ENCODE data around the gene KSR1. TPM values are rescaled to one million over a fixed set of nuclear protein-coding genes. Genes with fewer than 3 reads are reported as not detected.

Gene KSR1
- total RNA-seq, 1 donor from 2014 or later = 8.3 TPM

DNA sequence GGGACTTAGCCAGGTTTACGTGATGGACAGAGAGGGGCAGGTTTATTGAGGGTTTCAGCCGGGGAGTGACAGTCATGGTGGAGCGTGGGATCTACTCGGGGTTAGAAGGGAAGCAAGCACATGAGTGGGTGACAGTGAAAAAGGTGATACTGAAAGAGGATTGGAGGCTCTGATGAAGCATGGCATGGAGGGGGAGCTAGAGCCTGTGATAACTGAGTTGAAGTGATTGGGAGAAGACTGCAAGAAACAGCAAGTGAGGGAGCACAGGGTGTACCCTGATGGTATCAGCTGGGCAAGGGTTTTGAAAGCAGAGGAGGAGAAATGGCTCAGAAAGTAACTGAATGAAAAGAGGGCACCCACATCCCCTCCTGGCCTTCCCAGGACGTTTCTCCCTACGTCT lies 6.7 kb upstream of the KSR1 start:
- DNase-seq (no peak), ATAC-seq (ENCODE audit: poor library complexity) (no peak)
- intact Hi-C loops (cut with DNase I) = no loop called here

DNA sequence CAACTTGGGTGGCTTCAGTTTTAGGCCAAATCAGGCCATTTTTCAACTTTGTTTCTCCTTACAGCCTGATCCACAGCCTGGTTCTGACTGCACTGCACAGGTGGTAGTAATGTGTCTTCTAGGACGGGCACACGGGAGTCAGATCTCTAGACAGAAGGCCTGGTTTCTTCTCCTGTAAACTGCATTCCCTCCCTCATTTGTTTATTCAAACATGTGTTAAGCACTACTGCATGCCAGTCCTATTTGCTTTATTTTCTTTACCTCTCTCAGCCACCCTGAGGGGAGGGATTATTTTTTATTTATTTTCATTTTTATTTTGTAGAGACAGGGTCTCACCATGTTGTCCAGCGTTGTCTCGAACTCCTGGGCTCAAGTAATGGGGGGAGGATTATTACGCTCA lies 6.3 kb upstream of the KSR1 start:
- ATAC-seq (ENCODE audit: poor library complexity) = no peak
- no peak for DNase-seq
- intact Hi-C loops (cut with DNase I) = loop anchor here (10.0 kb wide), 1 partner anchor 215 kb away; no protein-coding TSS in a partner anchor

DNA sequence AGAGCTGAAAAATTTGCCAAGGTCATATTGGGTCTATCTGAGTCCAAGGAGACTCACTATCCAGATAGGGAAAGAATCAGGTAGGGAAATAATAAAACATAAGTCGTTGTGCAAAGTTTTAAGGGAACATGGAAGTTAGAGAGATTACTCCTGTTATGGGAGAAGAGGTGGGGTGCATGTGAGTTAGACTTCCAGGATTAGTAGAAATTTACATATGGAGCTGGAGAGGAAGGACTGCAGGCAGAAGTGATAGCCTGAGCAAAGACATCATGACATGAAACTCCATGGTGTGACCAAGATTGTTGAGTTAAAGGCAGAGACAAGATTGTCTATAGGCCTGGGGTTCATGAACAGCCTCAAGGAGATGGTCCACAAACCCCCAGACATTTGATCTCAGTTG lies 5.8 kb upstream of the KSR1 start:
- DNase-seq (no peak), ATAC-seq (ENCODE audit: poor library complexity) (no peak)
- intact Hi-C loops (cut with DNase I) = loop anchor here (10.0 kb wide), 1 partner anchor 216 kb away; no protein-coding TSS in a partner anchor

DNA sequence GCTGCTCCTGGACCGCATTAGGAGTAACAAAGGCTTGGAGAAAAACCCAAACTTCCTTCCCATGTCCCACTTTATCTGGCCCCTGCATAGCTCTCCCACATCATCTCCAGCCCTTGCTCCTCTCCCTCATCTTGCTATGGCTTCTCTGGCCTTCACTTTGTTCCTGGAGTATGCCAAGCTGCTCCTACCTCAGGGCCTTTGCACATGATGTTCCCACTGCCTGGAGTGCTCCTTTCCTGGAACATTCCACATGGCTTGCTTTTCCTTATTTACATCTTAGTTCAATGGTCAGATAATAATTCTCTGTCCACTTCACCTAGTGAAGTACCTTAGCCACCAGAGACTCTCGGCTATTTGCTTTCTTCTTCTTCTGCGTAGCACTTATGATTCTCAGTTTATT lies 4.3 kb upstream of the KSR1 start:
- ATAC-seq (ENCODE audit: poor library complexity) (no peak), DNase-seq (no peak)
- intact Hi-C loops (cut with DNase I) = loop anchor here (10.0 kb wide), 1 partner anchor 217 kb away; no protein-coding TSS in a partner anchor

DNA sequence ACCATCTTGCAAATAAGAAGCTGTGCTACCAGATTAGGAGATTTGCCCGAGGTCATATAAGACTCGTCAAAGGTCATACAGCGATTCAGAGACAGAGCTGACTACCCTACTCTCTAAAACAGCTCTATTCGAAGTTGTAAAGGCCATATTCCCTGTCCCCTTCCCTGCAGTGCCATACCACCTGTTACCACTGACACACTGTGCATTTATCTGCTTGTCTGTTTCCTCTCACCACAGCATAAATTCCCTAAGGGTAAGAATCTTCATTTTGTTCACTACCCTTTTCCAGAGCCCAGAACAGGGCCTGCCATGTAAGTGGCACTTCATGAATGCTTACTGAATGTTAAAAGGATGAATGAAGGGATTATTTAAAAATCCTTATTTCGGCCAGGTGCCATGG lies 3.4 kb upstream of the KSR1 start:
- ATAC-seq (ENCODE audit: poor library complexity) = no peak
- intact Hi-C loops (cut with DNase I) = loop anchor here (10.0 kb wide), 1 partner anchor 218 kb away; no protein-coding TSS in a partner anchor

DNA sequence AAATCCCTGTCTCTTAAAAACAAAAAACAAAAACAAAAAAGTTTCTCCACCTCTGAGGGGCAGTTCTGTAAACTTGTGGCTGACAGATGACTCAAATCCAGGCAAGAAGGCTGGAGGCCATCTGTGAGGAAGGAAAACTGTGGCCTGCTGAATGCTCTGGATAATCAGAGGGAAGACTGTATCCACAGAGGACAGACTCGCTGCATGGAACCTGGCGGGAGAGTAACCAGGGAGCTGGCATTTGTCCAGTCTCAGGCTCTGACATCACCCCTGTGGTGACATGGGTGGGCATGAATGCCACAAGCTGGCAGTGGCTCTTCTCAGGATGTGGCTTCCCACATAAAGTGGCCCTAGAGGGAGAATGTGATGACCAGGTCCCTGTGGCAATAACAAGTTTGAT lies 2.8 kb upstream of the KSR1 start:
- DNase-seq (no peak), ATAC-seq (ENCODE audit: poor library complexity) (no peak)
- intact Hi-C loops (cut with DNase I) = loop anchor here (10.0 kb wide), 1 partner anchor 219 kb away; no protein-coding TSS in a partner anchor

More for the DNA sequence above, 3.4 kb upstream of the KSR1 start:
- no peak for DNase-seq

DNA sequence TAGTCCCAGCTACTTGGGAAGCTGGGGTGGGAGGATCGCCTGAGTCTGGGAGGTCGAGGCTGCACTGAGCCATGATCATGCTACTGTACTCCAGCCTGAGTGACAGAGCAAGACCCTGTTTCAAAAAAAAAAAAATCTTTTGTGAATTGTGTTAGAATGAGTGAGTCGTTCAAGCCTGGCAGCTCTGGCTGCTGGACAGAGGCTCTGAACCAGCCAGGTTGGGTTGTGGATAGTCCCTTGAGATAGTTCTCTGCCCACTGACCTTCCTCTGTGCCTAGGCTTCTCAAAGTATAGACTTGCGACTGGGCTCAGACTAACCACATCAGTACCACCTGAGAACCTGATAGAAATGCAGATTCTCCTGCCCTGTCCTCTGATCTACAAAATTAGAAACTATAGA lies 2.2 kb upstream of the KSR1 start:
- ATAC-seq (ENCODE audit: poor library complexity) = no peak
- intact Hi-C loops (cut with DNase I) = loop anchor here (10.0 kb wide), 1 partner anchor 219 kb away; no protein-coding TSS in a partner anchor
- DNase-seq = no peak

DNA sequence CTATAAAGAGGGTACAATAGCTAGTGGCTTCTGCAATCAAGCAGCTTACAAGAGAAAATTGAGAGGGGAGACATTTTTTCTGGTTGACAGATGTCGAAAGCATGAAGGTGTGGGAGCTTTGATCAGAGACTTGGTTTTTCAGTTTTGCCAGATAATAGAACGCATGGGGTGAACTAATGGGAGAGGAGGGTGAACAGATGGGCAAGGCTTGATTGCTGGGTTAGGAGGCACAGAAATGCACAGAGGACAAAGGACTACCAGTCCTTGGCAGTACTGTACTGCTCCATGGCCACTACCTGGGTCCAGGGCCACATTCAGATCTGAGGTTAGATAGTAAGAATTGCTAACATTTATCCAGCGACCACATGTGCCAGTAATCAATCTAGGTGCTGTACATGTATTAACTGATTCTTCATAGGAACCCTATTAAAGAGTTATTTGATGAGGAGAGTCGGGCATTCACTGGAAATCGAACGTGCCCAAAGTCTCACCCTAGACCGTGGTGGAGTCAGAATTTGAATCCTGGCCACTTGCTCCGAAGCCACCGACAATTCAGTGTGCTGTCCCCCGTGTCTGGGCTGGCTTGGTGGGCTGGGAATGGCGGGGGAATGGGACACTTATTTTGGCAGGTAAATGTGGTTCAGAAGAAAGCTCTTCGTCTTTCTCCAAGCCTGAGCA lies 873 bp upstream of the KSR1 start:
- DNase-seq = no peak
- intact Hi-C loops (cut with DNase I) = loop anchor here (5.0 to 10.0 kb wide), 3 partner anchors 107 to 221 kb away; no protein-coding TSS in a partner anchor
- no peak for ATAC-seq (ENCODE audit: poor library complexity)

DNA sequence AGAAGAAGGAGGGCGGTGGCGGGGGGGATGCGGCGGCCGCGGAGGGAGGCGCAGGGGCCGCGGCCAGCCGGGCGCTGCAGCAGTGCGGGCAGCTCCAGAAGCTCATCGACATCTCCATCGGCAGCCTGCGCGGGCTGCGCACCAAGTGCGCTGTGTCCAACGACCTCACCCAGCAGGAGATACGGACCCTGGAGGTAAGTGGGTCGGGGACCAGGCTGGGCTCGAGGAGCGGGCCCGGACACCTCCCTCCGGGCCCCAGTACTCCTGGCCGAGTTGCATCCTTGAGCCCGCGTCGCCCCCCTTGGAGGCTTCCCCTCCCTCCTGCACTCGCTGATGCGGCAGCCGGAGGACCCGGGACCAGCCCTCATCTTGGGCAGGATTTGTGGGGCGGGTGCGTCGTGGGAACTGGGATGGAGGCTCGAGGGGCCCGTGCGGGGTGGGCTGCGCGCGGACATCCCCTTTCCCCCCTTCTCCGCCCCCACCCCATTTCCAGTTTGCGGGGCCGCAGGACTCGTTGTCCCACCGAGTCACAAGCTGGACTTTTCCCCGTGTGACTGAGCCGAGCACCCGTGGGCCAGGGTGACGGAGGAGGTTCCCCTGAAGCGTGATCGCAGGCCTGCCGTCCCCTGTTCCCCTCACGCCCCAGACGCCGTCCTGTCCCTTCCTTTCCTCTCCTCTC lies 572 bp downstream of the KSR1 start:
- intact Hi-C loops (cut with DNase I) = loop anchor here (5.0 to 10.0 kb wide), 3 partner anchors 105 to 222 kb away; no protein-coding TSS in a partner anchor
- ATAC-seq (ENCODE audit: poor library complexity) (peak; percentile 18), DNase-seq (no peak)

DNA sequence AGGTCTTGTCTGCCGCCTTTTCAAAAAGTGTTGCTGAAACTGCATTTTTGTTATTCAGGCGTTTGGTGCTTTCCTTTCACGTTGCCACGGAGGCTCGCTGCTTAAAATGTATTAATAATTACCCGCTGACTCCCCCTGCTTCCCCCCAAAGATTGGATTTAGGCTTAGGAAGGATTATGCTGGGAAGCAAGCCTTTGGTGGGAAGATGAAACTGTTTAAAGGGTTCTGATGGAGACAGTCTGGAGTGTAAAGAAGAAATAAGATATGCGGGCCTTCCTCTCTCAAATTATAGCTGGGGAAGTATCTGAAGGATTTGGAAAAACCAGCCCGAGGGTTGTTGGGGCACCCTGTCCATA lies 1.1 kb downstream of the KSR1 start:
- intact Hi-C loops (cut with DNase I) = loop anchor here (5.0 to 10.0 kb wide), 3 partner anchors 105 to 223 kb away; no protein-coding TSS in a partner anchor
- no peak for ATAC-seq (ENCODE audit: poor library complexity)

DNA sequence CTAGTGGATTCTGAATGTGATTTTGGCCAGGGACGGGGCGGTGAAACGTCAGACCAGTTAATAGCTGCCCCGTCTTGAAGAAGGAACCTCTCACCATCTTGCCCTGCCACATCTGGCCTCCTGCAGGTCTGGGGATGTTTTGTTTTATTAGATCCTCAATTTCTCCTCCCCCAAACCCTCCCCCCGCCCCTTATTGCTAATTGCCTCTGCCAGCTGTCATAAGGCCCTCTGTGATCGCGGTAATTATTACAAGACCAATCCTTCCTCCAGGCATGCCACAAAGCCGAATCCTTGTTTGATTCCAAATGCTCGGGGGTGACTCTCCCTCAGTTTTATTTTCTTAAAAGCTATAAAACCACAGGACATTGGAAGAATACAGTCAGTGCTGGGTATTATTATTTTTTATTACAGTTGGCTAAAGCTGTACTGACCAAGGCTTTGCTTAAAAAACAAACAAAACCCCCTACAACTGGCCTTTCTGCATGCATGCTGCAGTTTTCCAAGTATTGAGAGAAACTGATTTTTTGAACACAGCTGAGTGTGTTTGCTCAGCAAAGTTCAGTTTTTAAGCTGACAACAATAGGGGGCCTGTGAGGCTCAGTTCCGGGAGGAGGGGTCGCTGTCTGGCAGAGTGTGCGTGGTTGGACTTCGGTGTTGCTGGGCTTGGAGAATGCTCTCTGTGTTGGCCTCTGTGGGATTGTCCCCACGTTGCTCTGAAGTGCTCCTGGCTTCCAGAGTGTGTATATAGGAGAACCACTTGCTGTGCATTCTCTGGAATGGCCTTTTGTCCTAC lies 1.7 kb downstream of the KSR1 start:
- no peak for DNase-seq
- ATAC-seq (ENCODE audit: poor library complexity) = no peak
- intact Hi-C loops (cut with DNase I) = loop anchor here (5.0 to 10.0 kb wide), 3 partner anchors 104 to 223 kb away; no protein-coding TSS in a partner anchor

More for the DNA sequence above, 1.1 kb downstream of the KSR1 start:
- no peak for DNase-seq

DNA sequence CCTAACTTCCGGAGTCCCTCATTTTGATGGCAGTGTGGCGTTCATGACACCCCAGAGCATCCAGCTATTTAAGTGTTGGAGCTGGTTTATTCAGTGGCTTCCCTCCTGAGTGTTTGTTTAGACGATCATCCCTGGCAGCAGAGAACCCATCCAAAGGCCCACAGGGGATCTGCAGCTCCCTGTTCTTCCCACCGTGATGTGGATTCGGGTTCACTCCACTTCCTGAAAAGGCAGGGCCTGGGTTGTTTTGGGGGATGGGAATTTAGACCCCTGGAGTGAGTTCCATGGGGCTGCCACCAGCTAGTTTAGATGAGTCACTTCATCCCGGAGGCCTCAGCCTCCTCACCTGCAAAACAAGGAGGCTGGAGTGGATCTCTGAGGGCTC lies 2.3 kb downstream of the KSR1 start:
- ATAC-seq (ENCODE audit: poor library complexity) (no peak), DNase-seq (no peak)
- intact Hi-C loops (cut with DNase I) = loop anchor here (5.0 to 10.0 kb wide), 3 partner anchors 104 to 224 kb away; no protein-coding TSS in a partner anchor

DNA sequence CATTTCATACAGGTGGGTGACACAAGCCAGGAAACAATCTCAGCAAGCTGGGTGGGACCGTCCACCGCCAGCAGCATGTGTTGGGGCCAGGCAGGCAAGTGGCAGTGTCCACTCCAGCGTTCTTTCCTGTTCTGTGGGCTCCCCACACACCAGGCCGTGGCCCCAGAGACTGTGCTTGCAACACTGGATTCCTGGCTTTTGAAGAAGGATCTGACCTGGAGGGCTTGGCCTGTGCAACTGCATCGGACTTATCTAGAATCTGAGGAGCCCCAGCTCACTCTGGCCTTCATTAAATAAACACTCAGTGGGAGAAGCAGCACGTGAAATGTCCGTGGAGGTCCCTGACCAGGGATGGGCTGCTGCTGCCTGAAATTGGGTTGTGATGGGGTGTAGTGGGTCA lies 3.2 kb downstream of the KSR1 start:
- no peak for DNase-seq
- intact Hi-C loops (cut with DNase I) = loop anchor here (5.0 to 10.0 kb wide), 3 partner anchors 103 to 225 kb away; no protein-coding TSS in a partner anchor
- no peak for ATAC-seq (ENCODE audit: poor library complexity)

DNA sequence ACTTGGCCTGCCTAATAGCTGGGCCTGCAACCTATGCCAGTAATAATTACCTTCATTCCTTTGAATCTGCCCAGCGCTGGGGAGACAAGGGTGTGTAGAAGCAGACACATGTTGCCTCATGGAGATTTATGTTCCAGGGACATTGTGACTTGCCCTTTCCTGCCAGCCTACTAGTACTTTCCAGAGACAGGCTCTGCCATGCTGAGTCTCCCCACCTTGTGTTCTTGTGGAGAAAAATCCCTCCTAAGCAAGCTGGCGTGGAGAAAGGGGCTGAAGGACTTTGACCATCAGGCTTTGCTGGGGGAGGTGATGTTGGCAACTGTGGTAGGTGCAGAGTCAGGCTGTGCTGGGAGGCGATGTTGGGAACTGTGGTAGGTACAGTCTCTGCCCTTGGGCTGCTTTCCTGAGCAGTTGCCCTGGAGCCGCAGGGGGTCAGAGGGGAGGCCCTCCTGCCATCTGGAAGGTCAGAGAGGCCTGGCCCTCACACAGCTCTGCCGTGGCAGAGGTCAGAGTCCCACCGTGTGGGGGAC lies 4.0 kb downstream of the KSR1 start:
- intact Hi-C loops (cut with DNase I) = no loop called here
- no peak for ATAC-seq (ENCODE audit: poor library complexity)
- DNase-seq = no peak

DNA sequence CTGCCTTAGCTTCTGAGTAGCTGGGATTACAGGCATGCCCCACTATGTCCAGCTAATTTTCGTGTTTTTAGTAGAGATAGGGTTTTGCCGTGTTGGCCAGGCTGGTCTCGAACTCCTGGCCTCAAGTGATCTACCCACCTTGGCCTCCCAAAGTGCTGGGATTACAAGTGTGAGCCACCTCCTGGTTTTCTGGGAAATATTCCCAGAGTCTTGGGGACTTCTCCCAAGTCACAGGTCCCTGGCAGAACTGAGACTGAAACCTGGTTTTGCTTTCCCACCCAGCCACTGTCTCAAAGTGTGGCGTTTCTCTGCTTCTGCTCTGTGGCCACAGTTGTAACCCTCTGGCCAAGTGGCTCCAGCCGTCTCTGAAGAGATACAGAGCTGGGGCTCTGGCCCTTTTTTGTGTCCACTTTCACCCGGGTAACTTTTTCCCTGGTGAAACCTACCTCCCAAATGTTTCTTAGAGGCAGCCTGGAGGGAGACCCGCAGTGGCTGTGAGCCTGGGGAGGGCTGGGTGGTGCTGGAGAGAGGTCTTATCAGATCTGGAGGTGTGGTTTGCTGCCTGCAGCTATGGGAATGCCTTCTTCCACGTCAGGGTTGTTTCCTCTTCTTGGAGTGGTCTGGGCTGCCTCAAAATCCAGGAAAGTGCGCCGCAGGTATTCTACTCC lies 5.1 kb downstream of the KSR1 start:
- intact Hi-C loops (cut with DNase I) = no loop called here
- no peak for DNase-seq
- no peak for ATAC-seq (ENCODE audit: poor library complexity)

DNA sequence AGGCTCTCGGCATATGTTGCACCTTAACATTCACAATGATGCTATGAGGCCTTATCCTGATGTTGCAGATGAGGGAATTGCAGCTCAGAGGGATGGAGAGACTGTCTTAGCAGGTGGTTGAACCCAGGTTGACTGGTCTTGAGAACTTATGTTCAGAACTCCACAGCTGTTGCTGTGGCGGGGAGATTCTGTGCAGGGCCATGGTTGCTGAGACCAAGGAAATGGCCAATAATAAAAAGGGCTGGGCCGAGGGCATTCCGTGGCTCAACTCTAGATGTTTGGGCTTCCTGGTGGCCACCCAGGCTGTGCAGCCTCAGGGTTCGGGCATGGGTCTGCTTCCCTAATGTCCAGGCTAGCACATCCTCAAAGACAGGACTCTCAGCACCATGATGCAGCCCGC lies 5.9 kb downstream of the KSR1 start:
- DNase-seq = no peak
- intact Hi-C loops (cut with DNase I) = no loop called here
- no peak for ATAC-seq (ENCODE audit: poor library complexity)

DNA sequence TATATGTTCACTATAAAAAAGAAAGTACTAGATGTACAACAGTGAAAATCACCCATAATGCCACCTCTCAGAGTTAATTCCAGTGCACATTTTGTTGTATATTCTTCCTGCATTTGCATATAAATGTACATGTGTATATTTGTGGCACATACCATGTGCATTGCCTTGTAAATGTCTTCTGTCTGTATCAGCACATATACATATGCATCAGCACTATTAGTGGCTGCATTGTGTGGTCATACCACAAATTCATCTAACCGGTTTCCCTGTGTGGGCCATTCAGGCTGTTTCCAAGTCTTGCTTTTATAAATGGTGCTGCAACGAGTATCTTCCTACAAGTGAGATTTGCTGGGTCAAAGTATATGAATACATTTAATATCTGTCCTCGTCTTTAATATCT lies 6.5 kb downstream of the KSR1 start:
- DNase-seq (no peak), ATAC-seq (ENCODE audit: poor library complexity) (no peak)
- intact Hi-C loops (cut with DNase I) = no loop called here

DNA sequence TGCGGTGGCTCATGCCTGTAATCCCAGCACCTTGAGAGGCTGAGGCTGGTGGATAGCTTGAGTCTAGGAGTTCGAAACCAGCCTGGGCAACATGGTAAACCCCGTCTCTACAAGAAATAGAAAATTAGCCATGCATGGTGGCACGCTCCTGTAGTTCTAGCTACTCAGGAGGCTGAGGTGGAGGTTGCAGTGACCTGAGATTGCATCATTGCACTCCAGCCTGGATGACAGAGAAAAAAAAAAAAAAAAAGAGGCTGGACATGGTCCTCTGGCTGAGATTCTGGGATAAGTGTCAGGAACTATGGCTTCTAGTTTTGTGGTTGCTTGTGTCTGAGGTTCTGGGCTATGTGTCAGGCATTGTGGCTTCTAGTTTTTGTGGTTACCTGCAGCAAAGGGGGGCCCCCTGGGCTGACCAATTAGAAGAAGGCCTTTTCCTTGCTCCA lies 7.0 kb downstream of the KSR1 start:
- intact Hi-C loops (cut with DNase I) = no loop called here
- no peak for ATAC-seq (ENCODE audit: poor library complexity)
- DNase-seq = no peak

Measured in Right ventricle myocardium superior (tissue), 1 donor.